ENCODE results near the gene SLX4.

The SLX4 gene

GRCh38 chr16:3587547-3588110, 23.8 kb downstream of the SLX4 start:
- H3K9me3 ChIP-seq (replicated peaks in 1 of 2; ENCODE audit: control insufficient read depth in 2 of 2, insufficient read depth in 1 of 2, low read depth in 1 of 2, low read length in 2 of 2), result no peaks in the 10 kb centered on the region
- no CpG with 5 or more reads among the region's 15 CpGs for WGBS, 2 donors (ENCODE audit: extremely low coverage in 2 of 2, insufficient read length in 2 of 2, insufficient replicate concordance in 1 of 2)
- no peak overlapping the region for H3K9ac ChIP-seq (ENCODE audit: low read depth, low read length, poor library complexity)
- no peak overlapping the region for H3K18ac ChIP-seq (ENCODE audit: low read length)
- no peak overlapping the region for H4K8ac ChIP-seq (ENCODE audit: low read depth, low read length)
- DNase-seq (ENCODE audit: low spot score), result no peak
- H2AFZ ChIP-seq (ENCODE audit: low read length), result no peak overlapping the region
- no peak overlapping the region for H4K91ac ChIP-seq (ENCODE audit: low read depth, low read length, poor library complexity)
- H3K79me1 ChIP-seq (ENCODE audit: low read depth, low read length), result no peaks in the 10 kb centered on the region
- no peak overlapping the region for H2BK12ac ChIP-seq (ENCODE audit: low read length)
- no peak overlapping the region for H2AK5ac ChIP-seq (ENCODE audit: low read depth, low read length)
- no peak overlapping the region for H2BK5ac ChIP-seq (ENCODE audit: low read length)
- H3K4me1 ChIP-seq (ENCODE audit: control insufficient read depth in 2 of 2, insufficient read depth in 1 of 2, low read depth in 1 of 2, low read length in 2 of 2), result no peaks in the 10 kb centered on the region
- H3K23ac ChIP-seq (ENCODE audit: low read depth, low read length, poor library complexity), result no peak overlapping the region
- H3K27ac ChIP-seq (replicated peaks; ENCODE audit: low read length), result no peak overlapping the region
- H2BK120ac ChIP-seq (ENCODE audit: low read depth, low read length), result no peak overlapping the region
- H3K4me3 ChIP-seq (ENCODE audit: low read length in 2 of 2), result no peak overlapping the region
- H3K4me2 ChIP-seq (ENCODE audit: insufficient read depth, low read length, poor library complexity, severe bottlenecking), result no peak overlapping the region
- no peak overlapping the region for H2BK15ac ChIP-seq (ENCODE audit: low read length)
- H3K27me3 ChIP-seq (ENCODE audit: control insufficient read depth in 3 of 3, insufficient read depth in 3 of 3, low read depth in 1 of 3, low read length in 3 of 3), result peaks cover 0 to 2% (median 0%) of the 10 kb centered on the region in 3 experiments
- H3K36me3 ChIP-seq (replicated peaks in 1 of 2; ENCODE audit: control insufficient read depth in 2 of 2, insufficient read depth in 2 of 2, low read length in 2 of 2), result peaks cover 20 to 86% of the 10 kb centered on the region in 2 donors
- no peak overlapping the region for H3K4ac ChIP-seq (ENCODE audit: low read length)
- H3K14ac ChIP-seq (ENCODE audit: low read length), result no peak overlapping the region

- Histone ChIP-seq H3K27ac (replicated peaks; ENCODE audit: low read length) (no peak overlapping the region), H3K9ac (ENCODE audit: low read depth, low read length, poor library complexity) (no peak overlapping the region), H3K14ac (ENCODE audit: low read length) (no peak overlapping the region), H2BK5ac (ENCODE audit: low read length) (no peak overlapping the region), H3K9me3 (replicated peaks in 1 of 2; ENCODE audit: control insufficient read depth in 2 of 2, insufficient read depth in 1 of 2, low read depth in 1 of 2, low read length in 2 of 2) (no peaks in the 10 kb centered on the region), H4K8ac (ENCODE audit: low read depth, low read length) (no peak overlapping the region), H3K36me3 (replicated peaks in 1 of 2; ENCODE audit: control insufficient read depth in 2 of 2, insufficient read depth in 2 of 2, low read length in 2 of 2) (peaks cover 29 to 71% of the 10 kb centered on the region in 2 donors), H3K4ac (ENCODE audit: low read length) (no peak overlapping the region), H2AK5ac (ENCODE audit: low read depth, low read length) (no peak overlapping the region), H2BK15ac (ENCODE audit: low read length) (no peak overlapping the region), H4K91ac (ENCODE audit: low read depth, low read length, poor library complexity) (no peak overlapping the region), H3K23ac (ENCODE audit: low read depth, low read length, poor library complexity) (no peak overlapping the region), H3K18ac (ENCODE audit: low read length) (no peak overlapping the region), H3K4me3 (ENCODE audit: low read length in 2 of 2) (no peak overlapping the region), H3K4me1 (ENCODE audit: control insufficient read depth in 2 of 2, insufficient read depth in 1 of 2, low read depth in 1 of 2, low read length in 2 of 2) (peaks cover under 1 to 4% of the 10 kb centered on the region in 2 donors), H3K4me2 (ENCODE audit: insufficient read depth, low read length, poor library complexity, severe bottlenecking) (no peak overlapping the region), H3K27me3 (ENCODE audit: control insufficient read depth in 3 of 3, insufficient read depth in 3 of 3, low read depth in 1 of 3, low read length in 3 of 3) (peaks cover 0 to 2% (median 0%) of the 10 kb centered on the region in 3 experiments), H2AFZ (ENCODE audit: low read length) (no peak overlapping the region), H2BK120ac (ENCODE audit: low read depth, low read length) (no peak overlapping the region), H3K79me1 (ENCODE audit: low read depth, low read length) (peaks cover 3% of the 10 kb centered on the region), H2BK12ac (ENCODE audit: low read length) (no peak overlapping the region)
- no CpG with 5 or more reads among the region's 8 CpGs for WGBS, 2 donors (ENCODE audit: extremely low coverage in 2 of 2, insufficient read length in 2 of 2, insufficient replicate concordance in 1 of 2)
- DNase-seq (ENCODE audit: low spot score), result no peak
These were observed 27.0 kb downstream of the SLX4 start for GRCh38 chr16:3584412-3584811.

- H2BK15ac ChIP-seq (ENCODE audit: low read length), result no peak overlapping the region
- H3K27ac ChIP-seq (replicated peaks; ENCODE audit: low read length), result no peak overlapping the region
- no peak for DNase-seq (ENCODE audit: low spot score)
- H3K9me3 ChIP-seq (replicated peaks in 1 of 2; ENCODE audit: control insufficient read depth in 2 of 2, insufficient read depth in 1 of 2, low read depth in 1 of 2, low read length in 2 of 2), result no peaks in the 10 kb centered on the region
- H3K18ac ChIP-seq (ENCODE audit: low read length), result no peak overlapping the region
- WGBS, 2 donors (ENCODE audit: extremely low coverage in 2 of 2, insufficient read length in 2 of 2, insufficient replicate concordance in 1 of 2), result no CpG with 5 or more reads among the region's 16 CpGs
- H3K14ac ChIP-seq (ENCODE audit: low read length), result no peak overlapping the region
- peaks cover 26 to 64% of the 10 kb centered on the region in 2 donors for H3K36me3 ChIP-seq (replicated peaks in 1 of 2; ENCODE audit: control insufficient read depth in 2 of 2, insufficient read depth in 2 of 2, low read length in 2 of 2)
- no peak overlapping the region for H3K4ac ChIP-seq (ENCODE audit: low read length)
- no peak overlapping the region for H3K4me3 ChIP-seq (ENCODE audit: low read length in 2 of 2)
- no peak overlapping the region for H2AFZ ChIP-seq (ENCODE audit: low read length)
- no peak overlapping the region for H2BK12ac ChIP-seq (ENCODE audit: low read length)
- H3K27me3 ChIP-seq (ENCODE audit: control insufficient read depth in 3 of 3, insufficient read depth in 3 of 3, low read depth in 1 of 3, low read length in 3 of 3), result peaks cover 0 to 2% (median 0%) of the 10 kb centered on the region in 3 experiments
- no peak overlapping the region for H4K91ac ChIP-seq (ENCODE audit: low read depth, low read length, poor library complexity)
- H3K23ac ChIP-seq (ENCODE audit: low read depth, low read length, poor library complexity), result no peak overlapping the region
- no peak overlapping the region for H2BK120ac ChIP-seq (ENCODE audit: low read depth, low read length)
- H2AK5ac ChIP-seq (ENCODE audit: low read depth, low read length), result no peak overlapping the region
- no peak overlapping the region for H2BK5ac ChIP-seq (ENCODE audit: low read length)
- peaks cover 8 to 11% of the 10 kb centered on the region in 2 donors for H3K4me1 ChIP-seq (ENCODE audit: control insufficient read depth in 2 of 2, insufficient read depth in 1 of 2, low read depth in 1 of 2, low read length in 2 of 2)
- no peak overlapping the region for H3K9ac ChIP-seq (ENCODE audit: low read depth, low read length, poor library complexity)
- H3K79me1 ChIP-seq (ENCODE audit: low read depth, low read length), result peaks cover 3% of the 10 kb centered on the region
- peak overlapping the region; percentile 30 for H4K8ac ChIP-seq (ENCODE audit: low read depth, low read length)
- H3K4me2 ChIP-seq (ENCODE audit: insufficient read depth, low read length, poor library complexity, severe bottlenecking), result no peak overlapping the region
These were observed 27.9 kb downstream of the SLX4 start for GRCh38 chr16:3583303-3584038.

GRCh38 chr16:3582276-3583165, 28.9 kb downstream of the SLX4 start:
- Histone ChIP-seq H3K27ac (replicated peaks; ENCODE audit: low read length) (no peak overlapping the region), H3K4me1 (ENCODE audit: control insufficient read depth in 2 of 2, insufficient read depth in 1 of 2, low read depth in 1 of 2, low read length in 2 of 2) (peaks cover 8 to 12% of the 10 kb centered on the region in 2 donors), H2BK12ac (ENCODE audit: low read length) (no peak overlapping the region), H3K4me3 (ENCODE audit: low read length in 2 of 2) (no peak overlapping the region), H3K4me2 (ENCODE audit: insufficient read depth, low read length, poor library complexity, severe bottlenecking) (no peak overlapping the region), H2BK5ac (ENCODE audit: low read length) (no peak overlapping the region), H3K79me1 (ENCODE audit: low read depth, low read length) (peaks cover 3% of the 10 kb centered on the region), H2AFZ (ENCODE audit: low read length) (no peak overlapping the region), H4K8ac (ENCODE audit: low read depth, low read length) (no peak overlapping the region), H3K23ac (ENCODE audit: low read depth, low read length, poor library complexity) (no peak overlapping the region), H3K9ac (ENCODE audit: low read depth, low read length, poor library complexity) (no peak overlapping the region), H3K27me3 (ENCODE audit: control insufficient read depth in 3 of 3, insufficient read depth in 3 of 3, low read depth in 1 of 3, low read length in 3 of 3) (peaks cover 0 to 2% (median 0%) of the 10 kb centered on the region in 3 experiments), H3K14ac (ENCODE audit: low read length) (no peak overlapping the region), H4K91ac (ENCODE audit: low read depth, low read length, poor library complexity) (no peak overlapping the region), H2BK120ac (ENCODE audit: low read depth, low read length) (no peak overlapping the region), H2BK15ac (ENCODE audit: low read length) (no peak overlapping the region), H3K18ac (ENCODE audit: low read length) (no peak overlapping the region), H2AK5ac (ENCODE audit: low read depth, low read length) (no peak overlapping the region), H3K9me3 (replicated peaks in 1 of 2; ENCODE audit: control insufficient read depth in 2 of 2, insufficient read depth in 1 of 2, low read depth in 1 of 2, low read length in 2 of 2) (no peaks in the 10 kb centered on the region), H3K4ac (ENCODE audit: low read length) (no peak overlapping the region), H3K36me3 (replicated peaks in 1 of 2; ENCODE audit: control insufficient read depth in 2 of 2, insufficient read depth in 2 of 2, low read length in 2 of 2) (peaks cover 24 to 55% of the 10 kb centered on the region in 2 donors)
- DNase-seq (ENCODE audit: low spot score), result no peak
- no CpG with 5 or more reads among the region's 36 CpGs for WGBS, 2 donors (ENCODE audit: extremely low coverage in 2 of 2, insufficient read length in 2 of 2, insufficient replicate concordance in 1 of 2)
